Vagina (tissue), 2 donors: ENCODE data around the gene TMEM212. TPM values are rescaled to one million over a fixed set of nuclear protein-coding genes. Genes with fewer than 3 reads are reported as not detected.

Source experiments
- DNase-seq, 2 donors: peaks; one replicate each; pipeline ENCODE4 v3.0.0-alpha.2; 2017; ENCODE audit errors: extremely low spot score in 2 of 2
- H3K27ac ChIP-seq: fragments of 200-600 bp; sonication (generic); one replicate; pipeline ENCODE4 v1.5.1; 2019
- H3K27me3 ChIP-seq: fragments of 200-600 bp; sonication (generic); one replicate; pipeline ENCODE4 v1.5.1; 2019
- H3K36me3 ChIP-seq, 2 donors: fragments of 200-600 bp; sonication (generic); one replicate each; pipeline ENCODE4 v1.5.1; 2017 to 2019
- H3K4me1 ChIP-seq: fragments of 200-600 bp; sonication (generic); one replicate; pipeline ENCODE4 v1.5.1; 2019
- H3K4me3 ChIP-seq, 2 donors: fragments of 200-600 bp; sonication (generic); 1 replicate in 1 of 2; 2 replicates in 1 of 2; pipeline ENCODE4 v1.5.1; 2016 to 2019
- H3K9me3 ChIP-seq: fragments of 200-600 bp; sonication (generic); one replicate; pipeline ENCODE4 v1.5.1; 2019
- POLR2A ChIP-seq, 2 donors: fragments of 450-650 bp; IDR thresholded peaks; one replicate each; pipeline ENCODE4 v1.6.1; 2017; ENCODE audit warnings: antibody characterized with exemption in 2 of 2, mild to moderate bottlenecking in 2 of 2, moderate library complexity in 2 of 2
- POLR2AphosphoS5 ChIP-seq, 2 donors: sonication (generic); formaldehyde crosslinking; IDR thresholded peaks; one replicate each; pipeline ENCODE4 v1.9.0; 2017; ENCODE audit warnings: antibody characterized with exemption in 2 of 2, mild to moderate bottlenecking in 2 of 2, low read depth in 1 of 2; ENCODE audit not compliant: insufficient read depth in 1 of 2
- intact Hi-C: fragments of 100-400 bp; cut with DNase I; formaldehyde crosslinking; loops from one replicate; pipeline ENCODE4 v1.15.1; 2023
- total RNA-seq: library from RNA; depleted of rRNA; stranded (reverse); fragments of >200 nt; gene quantifications from one replicate; pipeline ENCODE4 v1.2.3, GENCODE V29; 2016
- TF ChIP-seq, protein P1 (sequence below), 3 experiments: fragments of 450-650 bp in 2 of 3; fragments of 200-600 bp in 1 of 3; sonication (generic) in 1 of 3; IDR thresholded peaks; one replicate each; pipeline ENCODE4 v1.5.1; 2017 to 2019; ENCODE audit warnings: antibody characterized with exemption in 3 of 3, mild to moderate bottlenecking in 2 of 3, moderate library complexity in 2 of 3

Gene TMEM212
- total RNA-seq, 1 donor from 2014 or later: not detected

DNA sequence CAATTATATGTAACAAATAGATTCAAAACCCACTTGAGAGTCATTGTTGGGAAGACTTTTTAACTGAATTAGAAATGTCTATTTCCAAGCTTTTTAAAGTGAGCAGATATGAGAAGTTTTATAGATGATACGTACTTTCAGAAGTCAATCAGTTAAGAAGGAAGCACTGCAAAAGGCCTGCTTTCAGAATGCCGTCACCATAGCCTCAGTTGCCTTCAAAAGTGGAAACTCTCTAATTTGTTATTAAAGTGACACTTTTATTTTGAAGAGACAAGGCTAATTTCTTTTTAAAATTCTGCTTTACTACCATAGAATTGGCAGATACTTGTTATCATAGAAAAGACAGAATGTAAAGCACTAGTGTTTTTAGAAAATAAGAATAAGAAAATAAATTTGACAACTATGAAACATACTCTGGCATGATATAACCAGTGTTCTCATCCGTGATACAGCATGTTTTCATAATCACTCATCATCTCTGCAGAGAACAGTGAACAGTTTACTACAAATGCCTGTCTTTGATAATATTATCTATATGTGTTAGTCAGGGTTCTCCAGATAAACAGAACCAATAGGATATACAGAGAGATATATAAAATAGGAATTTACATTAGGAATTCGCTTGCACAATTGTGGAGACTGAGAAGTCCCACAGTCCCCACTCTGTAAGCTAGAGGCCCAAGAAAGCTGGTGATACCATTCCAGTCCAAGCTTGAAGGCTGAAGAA lies 25.9 kb upstream of the TMEM212 start:
- no peak for DNase-seq
- H3K9me3 ChIP-seq: no peaks in the 10 kb centered on the region
- intact Hi-C loops: loop anchor here (10.0 kb wide), 1 partner anchor 58 kb away; no protein-coding TSS in a partner anchor
- H3K4me1 ChIP-seq: peaks cover 1% of the 10 kb centered on the region
- H3K36me3 ChIP-seq: no peaks in the 10 kb centered on the region
- no peak overlapping the region for H3K4me3 ChIP-seq
- no peaks in the 10 kb centered on the region for H3K27me3 ChIP-seq
- TF ChIP-seq POLR2AphosphoS5 (IDR thresholded peaks at IDR 0.05; ENCODE audit: insufficient read depth in 1 of 2, low read depth in 1 of 2) (no peak), POLR2A (IDR thresholded peaks at IDR 0.05) (no peak)
- TF ChIP-seq, protein P1, sequence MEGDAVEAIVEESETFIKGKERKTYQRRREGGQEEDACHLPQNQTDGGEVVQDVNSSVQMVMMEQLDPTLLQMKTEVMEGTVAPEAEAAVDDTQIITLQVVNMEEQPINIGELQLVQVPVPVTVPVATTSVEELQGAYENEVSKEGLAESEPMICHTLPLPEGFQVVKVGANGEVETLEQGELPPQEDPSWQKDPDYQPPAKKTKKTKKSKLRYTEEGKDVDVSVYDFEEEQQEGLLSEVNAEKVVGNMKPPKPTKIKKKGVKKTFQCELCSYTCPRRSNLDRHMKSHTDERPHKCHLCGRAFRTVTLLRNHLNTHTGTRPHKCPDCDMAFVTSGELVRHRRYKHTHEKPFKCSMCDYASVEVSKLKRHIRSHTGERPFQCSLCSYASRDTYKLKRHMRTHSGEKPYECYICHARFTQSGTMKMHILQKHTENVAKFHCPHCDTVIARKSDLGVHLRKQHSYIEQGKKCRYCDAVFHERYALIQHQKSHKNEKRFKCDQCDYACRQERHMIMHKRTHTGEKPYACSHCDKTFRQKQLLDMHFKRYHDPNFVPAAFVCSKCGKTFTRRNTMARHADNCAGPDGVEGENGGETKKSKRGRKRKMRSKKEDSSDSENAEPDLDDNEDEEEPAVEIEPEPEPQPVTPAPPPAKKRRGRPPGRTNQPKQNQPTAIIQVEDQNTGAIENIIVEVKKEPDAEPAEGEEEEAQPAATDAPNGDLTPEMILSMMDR (IDR thresholded peaks at IDR 0.05): no peak
- no peak overlapping the region for H3K27ac ChIP-seq

DNA sequence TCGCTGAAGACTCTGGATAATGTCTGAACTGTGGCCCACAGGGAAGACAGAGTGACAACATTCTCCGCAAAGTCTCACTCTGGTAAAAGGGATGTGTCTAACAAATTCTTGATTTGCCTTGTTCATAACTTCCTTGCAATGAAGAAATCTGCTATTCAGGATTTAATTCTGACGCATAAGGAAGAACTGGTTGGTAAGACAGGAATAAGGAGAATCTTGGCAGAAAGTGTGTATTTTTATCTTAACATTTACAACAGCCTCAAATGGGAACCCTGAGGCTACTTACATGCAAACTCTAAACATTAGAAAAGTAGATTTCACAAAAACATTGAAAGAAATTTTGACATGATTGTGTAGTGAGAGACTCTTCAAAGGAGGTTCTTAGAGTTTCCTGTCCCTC lies 22.1 kb upstream of the TMEM212 start:
- intact Hi-C loops: no loop called here
- no peaks in the 10 kb centered on the region for H3K36me3 ChIP-seq
- peaks cover 7% of the 10 kb centered on the region for H3K4me1 ChIP-seq
- no peaks in the 10 kb centered on the region for H3K27me3 ChIP-seq
- no peak for DNase-seq
- H3K27ac ChIP-seq: no peak overlapping the region
- TF ChIP-seq POLR2A (IDR thresholded peaks at IDR 0.05): no peak
- TF ChIP-seq POLR2AphosphoS5 (IDR thresholded peaks at IDR 0.05; ENCODE audit: insufficient read depth in 1 of 2, low read depth in 1 of 2): no peak
- TF ChIP-seq, protein P1 (IDR thresholded peaks at IDR 0.05): no peak
- no peak overlapping the region for H3K4me3 ChIP-seq
- H3K9me3 ChIP-seq: no peaks in the 10 kb centered on the region

DNA sequence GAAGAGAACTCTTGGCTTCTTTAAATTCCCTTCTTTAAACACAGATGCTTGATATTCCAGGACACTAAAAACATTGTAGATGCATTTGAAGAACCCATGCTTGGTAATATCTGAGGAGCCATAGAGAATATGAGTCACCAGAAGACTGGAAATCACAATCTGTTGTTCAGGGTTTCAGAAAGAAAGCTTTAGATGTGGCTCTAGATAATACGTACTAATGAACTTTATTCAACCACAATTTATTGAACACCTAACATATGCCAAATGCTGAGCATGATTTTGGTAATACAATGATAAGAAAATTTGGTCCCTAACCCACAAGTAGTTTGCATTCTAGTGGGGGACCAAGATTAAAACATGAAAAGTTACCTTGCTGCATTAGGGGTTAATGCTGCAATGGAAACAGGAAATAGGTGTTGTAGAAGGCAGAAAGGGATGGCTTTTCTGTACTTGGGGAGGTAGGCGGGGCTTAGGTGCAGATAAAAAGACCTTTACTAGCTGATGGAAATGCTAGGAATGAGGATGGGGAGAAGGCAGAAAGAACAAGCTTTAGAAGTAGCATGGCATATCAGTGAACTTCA lies 21.3 kb upstream of the TMEM212 start:
- no peaks in the 10 kb centered on the region for H3K27me3 ChIP-seq
- no peak overlapping the region for H3K4me3 ChIP-seq
- H3K4me1 ChIP-seq: peaks cover 7% of the 10 kb centered on the region
- H3K36me3 ChIP-seq: no peaks in the 10 kb centered on the region
- H3K27ac ChIP-seq: no peak overlapping the region
- H3K9me3 ChIP-seq: no peaks in the 10 kb centered on the region
- DNase-seq: no peak
- intact Hi-C loops: no loop called here
- no peak for TF ChIP-seq POLR2AphosphoS5 (IDR thresholded peaks at IDR 0.05; ENCODE audit: insufficient read depth in 1 of 2, low read depth in 1 of 2)
- no peak for TF ChIP-seq POLR2A (IDR thresholded peaks at IDR 0.05)
- TF ChIP-seq, protein P1 (IDR thresholded peaks at IDR 0.05): no peak

DNA sequence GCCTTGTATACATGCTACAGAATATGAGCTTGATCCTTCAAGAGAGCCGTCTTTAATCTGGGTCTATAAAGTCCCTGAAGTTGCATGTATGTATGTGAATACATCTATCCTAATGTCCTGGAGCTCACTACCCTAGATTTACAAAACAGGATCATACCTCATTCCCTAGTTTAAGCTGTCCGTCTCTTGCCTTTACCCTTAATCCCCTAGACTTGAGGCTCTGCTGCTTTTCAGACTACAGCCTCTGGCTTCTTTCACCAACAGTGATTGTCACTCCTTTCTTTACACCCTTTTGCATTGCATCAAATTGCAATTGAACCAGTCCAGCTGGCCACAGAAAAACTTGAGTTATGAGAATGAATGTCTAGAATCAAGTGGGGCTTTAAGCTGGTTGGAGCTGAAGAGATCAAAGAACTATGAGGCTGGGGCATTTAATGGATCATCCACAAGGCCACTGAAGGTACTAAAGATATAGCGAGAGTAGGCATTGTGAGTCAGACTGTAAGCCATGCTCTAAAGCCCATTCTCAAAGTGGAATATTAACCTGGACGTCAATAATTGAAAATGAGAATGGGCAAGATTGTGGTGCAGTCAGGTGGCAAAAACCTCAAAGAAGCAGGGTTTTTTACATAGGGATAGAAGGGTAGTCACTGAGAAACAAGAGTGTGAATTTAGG lies 20.6 kb upstream of the TMEM212 start:
- intact Hi-C loops: no loop called here
- peaks cover 7% of the 10 kb centered on the region for H3K4me1 ChIP-seq
- H3K36me3 ChIP-seq: no peaks in the 10 kb centered on the region
- no peaks in the 10 kb centered on the region for H3K9me3 ChIP-seq
- no peak overlapping the region for H3K4me3 ChIP-seq
- TF ChIP-seq POLR2A (IDR thresholded peaks at IDR 0.05) (no peak), POLR2AphosphoS5 (IDR thresholded peaks at IDR 0.05; ENCODE audit: insufficient read depth in 1 of 2, low read depth in 1 of 2) (no peak)
- TF ChIP-seq, protein P1 (IDR thresholded peaks at IDR 0.05): no peak
- H3K27me3 ChIP-seq: no peaks in the 10 kb centered on the region
- DNase-seq: no peak
- H3K27ac ChIP-seq: no peak overlapping the region
